Brain microvascular endothelial cell (primary cell): ENCODE measurements around the gene POU2F3.
A peak's percentile ranks its signal among the peaks of the same experiment; 100 is the strongest.

Experiments used
- DNase-seq: peaks from one replicate; pipeline ENCODE4 v3.0.0-alpha.2; 2020
- H3K27ac ChIP-seq: fragments of 250-450 bp; sonication (Bioruptor Pico); 2 replicates; pipeline ENCODE4 v1.5.1; 2020; ENCODE audit warnings: mild to moderate bottlenecking, moderate library complexity
- H3K27me3 ChIP-seq: fragments of 250-450 bp; sonication (Bioruptor Pico); replicated peaks from 2 replicates; pipeline ENCODE4 v1.5.1; 2020; ENCODE audit warnings: mild to moderate bottlenecking
- H3K36me3 ChIP-seq: fragments of 250-450 bp; sonication (Bioruptor Pico); replicated peaks from 2 replicates; pipeline ENCODE4 v1.5.1; 2020; ENCODE audit warnings: mild to moderate bottlenecking
- H3K4me3 ChIP-seq: 2 replicates; pipeline ENCODE4 v1.5.1; 2011; ENCODE audit warnings: low read depth, mild to moderate bottlenecking, control low read depth, low read length, moderate library complexity
- CTCF ChIP-seq: IDR thresholded peaks from 2 replicates; pipeline ENCODE4 v1.5.1; 2011; ENCODE audit warnings: low read depth, mild to moderate bottlenecking, moderate library complexity, low read length, control low read depth, inconsistent platforms; ENCODE audit errors: missing control alignments
- in situ Hi-C: cut with HindIII; loops from 2 replicates; pipeline ENCODE4 v1.10.0; 2017; ENCODE audit warnings: low sequenced_read_pairs, low pct_ligation_motif_present

The POU2F3 gene

GRCh38 chr11:120340529-120340928 lies 100.6 kb downstream of the POU2F3 start:
- H3K4me3 ChIP-seq, result no peak overlapping the region
- in situ Hi-C loops, result no loop called here
- no peak for DNase-seq

GRCh38 chr11:120342226-120342625 lies 102.3 kb downstream of the POU2F3 start:
- in situ Hi-C loops, result no loop called here
- TF ChIP-seq CTCF, result no peak
- Histone ChIP-seq H3K4me3 (no peak overlapping the region), H3K27me3 (no peaks in the 10 kb centered on the region), H3K36me3 (no peaks in the 10 kb centered on the region), H3K27ac (no peak overlapping the region)
- DNase-seq, result no peak

More at GRCh38 chr11:120340529-120340928, 100.6 kb downstream of the POU2F3 start:
- Histone ChIP-seq H3K36me3 (no peaks in the 10 kb centered on the region), H3K27me3 (no peaks in the 10 kb centered on the region), H3K27ac (no peak overlapping the region)
- TF ChIP-seq CTCF, result no peak

GRCh38 chr11:120342678-120343077 lies 102.7 kb downstream of the POU2F3 start:
- no peak for DNase-seq
- Histone ChIP-seq H3K27me3 (no peaks in the 10 kb centered on the region), H3K4me3 (no peak overlapping the region), H3K27ac (no peak overlapping the region), H3K36me3 (no peaks in the 10 kb centered on the region)
- TF ChIP-seq CTCF, result no peak
- in situ Hi-C loops, result no loop called here

- Histone ChIP-seq H3K27ac (no peak overlapping the region), H3K4me3 (no peak overlapping the region), H3K36me3 (no peaks in the 10 kb centered on the region), H3K27me3 (no peaks in the 10 kb centered on the region)
- no peak for TF ChIP-seq CTCF
- in situ Hi-C loops, result no loop called here
- no peak for DNase-seq
These were observed 103.5 kb downstream of the POU2F3 start for GRCh38 chr11:120343429-120343828.

GRCh38 chr11:120344302-120345004 lies 104.5 kb downstream of the POU2F3 start:
- TF ChIP-seq CTCF, result no peak
- Histone ChIP-seq H3K27ac (no peak overlapping the region), H3K36me3 (no peaks in the 10 kb centered on the region), H3K27me3 (no peaks in the 10 kb centered on the region), H3K4me3 (no peak overlapping the region)
- peak; percentile 53 for DNase-seq
- in situ Hi-C loops, result no loop called here

GRCh38 chr11:120346233-120346632 lies 106.3 kb downstream of the POU2F3 start:
- no peaks in the 10 kb centered on the region for H3K27me3 ChIP-seq
- no peaks in the 10 kb centered on the region for H3K36me3 ChIP-seq
- DNase-seq, result no peak
- no peak overlapping the region for H3K4me3 ChIP-seq
- in situ Hi-C loops, result no loop called here
- no peak overlapping the region for H3K27ac ChIP-seq
- no peak for TF ChIP-seq CTCF
